ENCODE results near the gene ABR. TPM values are rescaled to one million over a fixed set of nuclear protein-coding genes. Genes with fewer than 3 reads are reported as not detected.

Gene ABR
- total RNA-seq, 1 donor from 2014 or later: 195 TPM

DNA sequence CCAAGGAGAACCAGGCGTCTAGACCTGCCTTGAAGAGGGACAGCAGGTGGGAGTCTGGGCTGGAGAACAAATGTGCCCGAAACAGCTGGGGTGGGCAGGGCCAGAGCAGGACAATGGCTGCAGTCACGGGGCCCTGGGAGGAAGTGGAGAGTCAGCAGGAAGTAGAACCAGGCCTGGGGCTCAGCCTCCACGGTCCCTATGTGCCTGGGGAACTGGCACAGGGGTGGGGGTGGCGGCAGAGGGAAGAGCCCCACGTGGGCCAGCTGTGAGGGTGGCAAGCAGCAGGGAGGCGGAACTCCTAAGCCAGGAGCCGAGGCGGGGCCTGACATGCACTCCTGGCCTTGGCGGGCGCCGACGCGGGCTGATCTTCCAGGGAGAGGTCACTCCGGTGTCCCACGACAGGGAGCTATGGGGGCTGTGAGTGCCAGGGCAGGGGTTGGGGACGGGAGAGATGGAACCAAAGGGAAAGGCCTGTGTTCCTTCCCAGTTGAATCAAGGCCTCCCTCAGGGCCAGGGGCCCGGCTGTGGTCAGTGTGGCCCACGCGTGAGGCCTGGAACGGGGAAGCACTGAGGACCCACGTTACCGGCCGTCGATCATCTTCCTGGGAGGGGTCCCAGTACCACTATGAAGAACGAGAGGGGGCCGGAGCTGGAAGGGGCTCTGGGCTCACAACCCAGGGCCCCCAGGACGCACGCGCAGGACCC lies 140.1 kb downstream of the ABR start:
- no peak for DNase-seq (ENCODE audit: low read depth)
- TF ChIP-seq, protein P1, sequence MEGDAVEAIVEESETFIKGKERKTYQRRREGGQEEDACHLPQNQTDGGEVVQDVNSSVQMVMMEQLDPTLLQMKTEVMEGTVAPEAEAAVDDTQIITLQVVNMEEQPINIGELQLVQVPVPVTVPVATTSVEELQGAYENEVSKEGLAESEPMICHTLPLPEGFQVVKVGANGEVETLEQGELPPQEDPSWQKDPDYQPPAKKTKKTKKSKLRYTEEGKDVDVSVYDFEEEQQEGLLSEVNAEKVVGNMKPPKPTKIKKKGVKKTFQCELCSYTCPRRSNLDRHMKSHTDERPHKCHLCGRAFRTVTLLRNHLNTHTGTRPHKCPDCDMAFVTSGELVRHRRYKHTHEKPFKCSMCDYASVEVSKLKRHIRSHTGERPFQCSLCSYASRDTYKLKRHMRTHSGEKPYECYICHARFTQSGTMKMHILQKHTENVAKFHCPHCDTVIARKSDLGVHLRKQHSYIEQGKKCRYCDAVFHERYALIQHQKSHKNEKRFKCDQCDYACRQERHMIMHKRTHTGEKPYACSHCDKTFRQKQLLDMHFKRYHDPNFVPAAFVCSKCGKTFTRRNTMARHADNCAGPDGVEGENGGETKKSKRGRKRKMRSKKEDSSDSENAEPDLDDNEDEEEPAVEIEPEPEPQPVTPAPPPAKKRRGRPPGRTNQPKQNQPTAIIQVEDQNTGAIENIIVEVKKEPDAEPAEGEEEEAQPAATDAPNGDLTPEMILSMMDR (conservative IDR thresholded peaks at IDR 0.05; ENCODE audit: low read depth, low read length): no peak
- H3K4me3 ChIP-seq (ENCODE audit: low read depth, low read length): no peak overlapping the region

- no peak for DNase-seq (ENCODE audit: low read depth)
- TF ChIP-seq, protein P1 (conservative IDR thresholded peaks at IDR 0.05; ENCODE audit: low read depth, low read length): no peak
- no peak overlapping the region for H3K4me3 ChIP-seq (ENCODE audit: low read depth, low read length)
Observed at GRCh38 chr17:1039123-1039507, 140.7 kb downstream of the ABR start.

DNA sequence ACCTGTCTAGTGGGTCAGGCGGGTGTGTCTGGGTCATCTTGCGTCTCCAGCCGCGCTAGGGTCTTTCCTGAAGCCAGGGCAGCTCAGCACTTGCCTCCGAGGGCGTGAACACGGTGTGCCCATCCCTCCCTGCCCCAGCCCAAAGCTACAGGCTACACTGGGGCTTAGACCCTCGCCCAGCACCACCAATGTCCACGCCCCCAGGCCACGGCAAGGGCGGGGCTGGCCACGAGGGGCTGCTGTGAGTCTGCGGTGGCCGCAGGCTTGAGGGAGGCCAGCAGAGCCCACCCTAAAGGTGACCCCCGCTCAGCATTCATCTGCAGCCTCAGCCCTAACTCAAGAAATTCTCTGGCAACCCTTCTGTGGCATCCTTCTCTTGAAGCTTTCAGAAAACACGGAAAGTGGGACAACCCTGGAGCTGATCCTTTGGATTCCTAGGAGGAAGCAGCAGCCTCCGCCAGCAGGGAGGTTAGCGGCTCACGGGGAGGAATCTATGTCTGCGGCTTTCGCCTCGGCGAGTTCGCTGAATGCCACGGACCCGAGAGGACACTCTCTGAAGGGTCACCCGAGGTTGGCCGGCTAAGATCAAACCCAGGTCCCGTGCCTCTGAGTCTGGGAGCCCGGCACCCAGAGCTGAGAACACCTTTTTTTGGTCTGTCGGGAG lies 141.2 kb downstream of the ABR start:
- DNase-seq (ENCODE audit: low read depth): no peak
- TF ChIP-seq, protein P1 (conservative IDR thresholded peaks at IDR 0.05; ENCODE audit: low read depth, low read length): no peak
- H3K4me3 ChIP-seq (ENCODE audit: low read depth, low read length): no peak overlapping the region

GRCh38 chr17:1037238-1037879 lies 142.4 kb downstream of the ABR start:
- TF ChIP-seq, protein P1 (conservative IDR thresholded peaks at IDR 0.05; ENCODE audit: low read depth, low read length): no peak
- no peak overlapping the region for H3K4me3 ChIP-seq (ENCODE audit: low read depth, low read length)
- DNase-seq (ENCODE audit: low read depth): no peak

- no peak for DNase-seq (ENCODE audit: low read depth)
- no peak overlapping the region for H3K4me3 ChIP-seq (ENCODE audit: low read depth, low read length)
- TF ChIP-seq, protein P1 (conservative IDR thresholded peaks at IDR 0.05; ENCODE audit: low read depth, low read length): no peak
Observed at GRCh38 chr17:1036845-1037237, 142.9 kb downstream of the ABR start.

DNA sequence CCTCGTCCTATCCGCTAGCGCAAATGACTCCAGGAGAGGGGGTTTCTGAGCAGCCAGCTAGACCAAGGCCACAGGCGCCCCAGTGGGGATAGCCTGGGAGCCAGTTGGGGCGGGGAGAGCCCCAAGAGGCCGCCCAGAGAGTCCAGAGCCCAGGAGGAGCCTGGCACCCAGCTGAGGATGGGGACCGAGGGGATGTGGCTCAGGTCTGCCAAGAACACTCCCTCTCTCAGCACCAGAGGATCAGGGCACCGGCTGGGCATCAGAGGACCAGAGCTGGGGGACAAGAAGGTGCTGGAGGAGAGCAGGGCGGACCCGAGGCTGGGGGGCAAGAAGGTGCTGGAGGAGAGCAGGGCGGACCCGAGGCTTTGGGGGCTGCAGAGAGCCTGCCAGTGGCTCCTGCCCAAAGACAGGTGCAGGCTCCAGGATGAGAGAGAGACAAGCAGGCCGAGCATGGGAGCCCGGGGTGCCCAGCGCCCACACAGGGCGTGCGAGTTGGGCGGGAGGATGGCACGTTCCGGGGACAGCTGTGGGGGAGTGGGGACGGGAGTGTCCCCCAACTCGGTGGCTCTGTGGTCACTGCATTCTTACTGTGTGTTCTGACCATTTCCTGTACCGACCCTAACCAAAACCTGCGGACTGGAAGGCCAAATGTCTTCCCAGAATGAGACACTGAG lies 143.5 kb downstream of the ABR start:
- no peak for DNase-seq (ENCODE audit: low read depth)
- no peak overlapping the region for H3K4me3 ChIP-seq (ENCODE audit: low read depth, low read length)
- TF ChIP-seq, protein P1 (conservative IDR thresholded peaks at IDR 0.05; ENCODE audit: low read depth, low read length): no peak
